HG03469 (cell line): ENCODE measurements around the gene ALMS1.
"Not testable (repeated sequence)": the region's sequence is repeated elsewhere in the genome, so short reads cannot be mapped to it uniquely, and the experiment has no call there.

Experiments
- ATAC-seq: cut with Tn5 transposase; IDR thresholded peaks from one replicate; pipeline ENCODE4 v1.9.1; 2021; ENCODE audit warnings: mild to moderate bottlenecking, moderate library complexity, moderate number of reproducible peaks; ENCODE audit not compliant: unreplicated experiment

The ALMS1 gene

GRCh38 chr2:73488079-73488478 is 102.4 kb downstream of the ALMS1 start:
- ATAC-seq = no peak

GRCh38 chr2:73489053-73489452 is 103.4 kb downstream of the ALMS1 start:
- no peak for ATAC-seq

- no peak for ATAC-seq
These were observed 108.4 kb downstream of the ALMS1 start for GRCh38 chr2:73494031-73494430.

GRCh38 chr2:73503992-73504570 is 118.4 kb downstream of the ALMS1 start:
- ATAC-seq = no peak

GRCh38 chr2:73504850-73505249 is 119.2 kb downstream of the ALMS1 start:
- ATAC-seq = not testable (repeated sequence)

- not testable (repeated sequence) for ATAC-seq
These were observed 124.8 kb downstream of the ALMS1 start for GRCh38 chr2:73510470-73510869.

GRCh38 chr2:73516033-73516432 is 130.4 kb downstream of the ALMS1 start:
- no peak for ATAC-seq

GRCh38 chr2:73528688-73529087 is 143.1 kb downstream of the ALMS1 start:
- ATAC-seq = no peak

GRCh38 chr2:73530773-73531172 is 145.1 kb downstream of the ALMS1 start:
- not testable (repeated sequence) for ATAC-seq

GRCh38 chr2:73532381-73532780 is 146.7 kb downstream of the ALMS1 start:
- no peak for ATAC-seq

GRCh38 chr2:73536133-73536840 is 150.7 kb downstream of the ALMS1 start:
- no peak for ATAC-seq

GRCh38 chr2:73560875-73561274 is 175.2 kb downstream of the ALMS1 start:
- ATAC-seq = not testable (repeated sequence)

- ATAC-seq = no peak
These were observed 175.8 kb downstream of the ALMS1 start for GRCh38 chr2:73561422-73561821.

GRCh38 chr2:73564986-73565385 is 179.3 kb downstream of the ALMS1 start:
- ATAC-seq = no peak

- no peak for ATAC-seq
These were observed 180.7 kb downstream of the ALMS1 start for GRCh38 chr2:73566288-73566878.

GRCh38 chr2:73575261-73575660 is 189.6 kb downstream of the ALMS1 start:
- no peak for ATAC-seq

- ATAC-seq = no peak
These were observed 196.7 kb downstream of the ALMS1 start for GRCh38 chr2:73582364-73582763.

GRCh38 chr2:73588177-73588576 is 202.5 kb downstream of the ALMS1 start:
- no peak for ATAC-seq

GRCh38 chr2:73593680-73594079 is 208.0 kb downstream of the ALMS1 start:
- no peak for ATAC-seq

- no peak for ATAC-seq
These were observed 208.6 kb downstream of the ALMS1 start for GRCh38 chr2:73594251-73594650.

- no peak for ATAC-seq
These were observed 216.1 kb downstream of the ALMS1 start for GRCh38 chr2:73601780-73602179.

GRCh38 chr2:73603099-73603588 is 217.5 kb downstream of the ALMS1 start:
- not testable (repeated sequence) for ATAC-seq
